Activated CD4-positive, alpha-beta T cell treated with anti-CD3 and anti-CD28 coated beads for 1 hour (primary cell): ENCODE results near the gene LENG9.

Experiments
- DNase-seq: peaks from one replicate; pipeline ENCODE4 v3.0.0-alpha.2; 2020

Gene LENG9

DNA sequence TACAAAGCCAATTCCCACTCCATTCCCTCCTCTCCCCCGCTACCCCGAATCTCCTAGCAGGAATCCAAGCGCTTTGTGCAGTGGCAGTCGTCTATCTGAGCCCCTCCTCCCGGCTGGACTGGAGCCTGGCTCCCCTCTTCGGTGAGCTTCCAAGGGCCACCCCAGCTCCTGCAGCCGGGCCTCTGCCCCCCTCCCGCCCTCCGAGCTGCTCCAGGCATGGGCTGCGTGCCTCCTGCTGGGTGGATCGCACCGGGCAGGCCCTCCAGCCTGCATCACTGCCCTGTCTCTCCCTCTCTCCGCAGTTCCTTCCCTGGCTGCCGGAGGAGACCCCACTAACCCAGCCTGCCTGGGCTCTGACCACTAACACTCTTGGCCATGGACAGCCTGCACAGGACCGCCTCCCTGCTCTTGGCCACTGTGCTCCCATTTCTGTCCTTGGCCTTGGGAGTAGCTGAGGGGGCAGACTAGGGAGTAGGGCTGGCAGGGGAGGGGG lies 27.5 kb downstream of the LENG9 start:
- DNase-seq = no peak

DNA sequence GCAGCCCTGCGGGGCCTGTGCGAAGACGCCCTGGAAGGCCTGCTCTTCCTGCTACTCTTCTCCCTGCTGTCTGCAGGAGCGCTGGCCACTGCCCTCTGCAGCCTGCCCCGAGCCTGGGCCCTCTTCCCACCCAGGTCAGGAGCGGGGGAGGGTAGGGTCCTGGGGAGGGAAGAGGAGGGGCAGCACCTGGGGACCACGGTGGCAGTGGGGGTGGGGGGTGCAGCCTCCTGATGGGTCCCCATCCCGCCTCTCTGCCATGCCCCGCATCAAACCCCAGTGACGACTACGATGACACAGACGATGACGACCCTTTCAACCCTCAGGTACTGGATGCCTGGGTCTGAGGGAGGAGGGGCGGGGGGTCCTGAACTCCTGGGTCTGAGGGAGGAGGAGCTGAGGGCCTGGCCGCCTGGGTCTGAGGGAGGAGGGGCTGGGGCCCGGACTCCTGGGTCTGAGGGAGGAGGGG lies 28.0 kb downstream of the LENG9 start:
- no peak for DNase-seq

DNA sequence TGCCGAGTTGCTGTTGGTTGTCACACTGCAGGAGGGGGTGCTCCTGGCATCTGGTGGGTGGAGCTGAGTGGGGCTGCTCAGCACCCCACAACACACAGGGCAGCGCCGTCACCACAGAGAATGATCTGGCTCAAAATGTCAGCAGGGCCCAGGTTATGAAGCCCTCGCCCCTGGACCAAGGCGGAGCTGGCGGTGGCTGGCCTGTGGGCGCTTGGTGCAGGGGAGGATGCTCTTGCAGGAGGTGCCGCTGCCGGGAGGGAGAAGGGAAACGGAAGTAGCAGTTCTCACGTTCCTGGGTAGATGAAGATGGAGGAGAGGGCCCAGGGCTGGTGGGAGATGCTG lies 28.7 kb downstream of the LENG9 start:
- no peak for DNase-seq

DNA sequence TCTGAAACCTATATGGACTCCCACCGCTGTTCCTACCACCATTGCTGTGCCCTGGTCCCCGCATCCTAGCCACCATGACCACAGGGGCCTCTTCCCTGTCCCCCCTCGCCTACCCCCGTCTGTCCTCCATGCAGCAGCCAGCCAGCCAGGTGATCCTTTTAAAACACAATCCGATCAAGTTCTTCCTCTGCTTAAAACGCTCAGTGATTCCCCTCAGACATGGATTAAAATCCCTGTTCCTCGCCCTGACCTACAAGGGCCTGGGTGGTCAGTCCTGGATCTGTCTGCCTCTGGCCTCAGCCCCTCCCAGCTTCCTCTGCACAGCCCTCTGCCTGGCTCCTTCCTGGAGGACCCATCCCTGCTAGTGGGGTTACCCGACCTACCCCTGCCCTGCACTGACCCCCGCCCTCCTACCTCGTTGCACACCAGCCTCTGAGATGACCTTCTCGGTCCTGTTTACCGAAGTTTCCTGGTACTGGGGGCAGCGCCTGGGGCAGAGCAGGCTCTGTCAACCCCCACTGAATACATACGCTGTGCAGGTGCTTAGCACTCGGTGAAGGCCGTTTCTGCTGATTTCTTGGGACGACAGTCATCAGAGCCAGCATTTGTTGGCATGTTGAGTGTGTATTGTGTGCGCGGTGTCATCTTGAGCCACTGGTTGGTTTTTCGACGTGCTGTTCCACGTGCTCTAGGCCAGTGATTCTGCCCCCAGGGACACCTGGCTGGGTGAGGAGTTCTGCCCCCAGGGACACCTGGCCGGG lies 29.3 kb downstream of the LENG9 start:
- no peak for DNase-seq

DNA sequence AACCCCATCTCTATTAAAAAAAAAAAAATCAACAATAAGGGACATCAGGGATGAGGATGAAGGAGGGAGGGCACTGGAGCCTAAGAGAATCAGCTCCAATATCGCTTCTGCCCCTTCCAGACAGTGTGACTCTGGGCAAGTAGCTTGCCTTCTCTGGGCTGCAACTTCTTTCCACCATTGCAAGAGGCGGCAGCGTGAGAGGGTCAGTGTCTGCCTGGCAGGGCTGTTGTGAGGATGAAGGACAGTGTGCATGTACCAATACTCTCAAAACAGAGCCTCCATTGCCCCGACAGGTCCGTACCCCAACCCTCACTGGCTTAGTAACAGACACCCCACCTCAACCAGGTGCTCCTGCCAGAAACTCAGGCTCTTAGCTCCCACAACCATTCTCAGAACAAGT lies 29.9 kb downstream of the LENG9 start:
- no peak for DNase-seq

DNA sequence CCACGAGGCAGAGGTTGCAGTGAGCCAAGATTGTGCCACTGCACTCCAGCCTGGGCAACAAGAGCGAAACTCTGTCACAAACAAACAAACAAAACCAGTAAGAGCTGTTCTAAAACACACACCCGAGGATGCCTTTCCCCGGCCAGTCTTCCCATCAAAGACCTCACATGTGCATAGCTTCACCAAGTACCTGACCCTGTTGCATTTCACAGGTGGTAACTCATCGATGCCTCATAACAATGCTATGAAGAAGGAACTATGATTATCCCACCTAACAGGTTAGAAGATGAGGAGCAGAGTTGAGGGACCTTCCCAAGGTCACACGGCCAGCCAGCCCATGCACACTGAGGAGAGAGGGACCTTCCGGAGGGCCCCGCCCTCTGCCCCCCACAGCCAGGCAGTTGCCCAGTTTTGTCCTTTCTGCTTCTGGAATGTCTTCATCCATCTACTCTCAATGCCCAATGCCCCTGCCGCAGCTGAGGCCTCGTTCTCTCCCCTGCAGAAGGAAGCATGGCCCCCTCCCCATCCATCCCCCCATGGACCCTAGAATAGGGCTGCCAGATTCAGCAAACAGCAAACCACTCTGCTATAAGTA lies 31.3 kb downstream of the LENG9 start:
- DNase-seq = no peak

DNA sequence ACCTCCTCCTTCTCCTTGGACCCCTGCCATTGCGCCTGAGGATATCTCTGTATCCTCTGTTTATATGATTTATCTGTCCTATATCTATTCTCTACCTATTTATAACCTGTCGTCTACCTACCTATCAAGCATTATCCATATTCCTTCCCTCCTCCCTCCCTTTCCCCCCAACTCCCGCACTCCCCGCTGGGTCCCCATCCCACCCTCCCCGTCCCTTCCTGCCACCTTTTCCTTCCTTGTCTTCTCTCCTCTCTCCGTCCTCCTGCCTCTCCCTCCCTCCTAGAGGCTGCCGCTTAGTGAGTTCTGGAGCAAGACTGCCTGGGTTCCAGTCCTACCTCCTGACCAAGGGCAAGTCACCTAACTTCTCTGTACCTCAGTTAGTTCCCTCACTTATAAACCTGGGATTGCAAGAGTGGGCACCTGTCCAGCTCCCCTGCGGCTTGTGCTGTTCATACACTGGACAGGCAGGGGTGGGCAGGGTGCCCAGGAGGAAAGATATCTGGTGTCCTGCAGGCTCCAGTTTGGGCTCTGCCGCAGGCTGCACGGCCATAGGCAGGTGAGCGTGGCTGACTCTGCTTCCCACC lies 32.2 kb downstream of the LENG9 start:
- no peak for DNase-seq

DNA sequence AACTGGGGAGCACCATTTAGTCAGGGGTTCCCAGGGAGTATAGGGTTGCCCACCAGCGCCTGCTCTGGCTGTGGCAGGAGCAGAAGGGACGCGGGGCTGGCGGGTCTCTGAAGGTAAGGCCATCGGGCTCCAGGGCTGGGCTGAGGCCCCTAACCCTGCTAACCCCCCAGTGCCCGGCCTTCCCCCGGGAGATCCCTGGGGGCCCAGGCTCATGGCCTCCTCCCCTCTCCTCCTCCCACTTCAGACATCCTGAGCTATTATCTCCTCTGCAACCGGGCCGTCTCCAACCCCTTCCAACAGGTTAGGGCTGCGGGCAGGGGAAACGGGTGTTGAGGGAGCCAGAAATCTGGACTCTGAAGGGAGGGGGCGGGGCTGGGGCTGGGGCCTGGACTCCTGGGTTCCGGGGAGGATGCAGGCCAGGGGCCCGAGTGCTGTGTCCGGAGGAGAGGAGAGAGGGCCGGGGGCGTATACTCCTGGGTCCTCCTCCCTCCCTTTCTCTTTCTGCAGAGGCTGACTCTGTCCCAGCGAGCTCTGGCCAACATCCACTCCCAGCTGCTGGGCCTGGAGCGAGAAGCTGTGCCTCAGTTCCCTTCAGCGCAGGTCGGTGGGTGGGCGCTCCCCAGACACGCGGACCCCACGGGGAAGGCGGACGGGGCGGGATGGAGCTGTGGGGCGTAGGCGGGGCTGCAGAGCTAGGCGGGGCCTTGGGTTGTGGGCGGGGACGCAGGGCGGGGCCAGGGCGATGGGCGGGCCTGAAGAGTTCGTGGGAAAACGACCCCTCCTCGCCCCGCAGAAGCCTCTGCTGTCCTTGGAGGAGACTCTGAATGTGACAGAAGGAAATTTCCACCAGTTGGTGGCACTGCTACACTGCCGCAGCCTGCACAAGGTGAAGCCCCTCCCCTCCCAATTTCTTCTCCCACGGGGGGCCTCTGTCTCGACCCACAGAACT lies 33.0 kb downstream of the LENG9 start:
- no peak for DNase-seq

DNA sequence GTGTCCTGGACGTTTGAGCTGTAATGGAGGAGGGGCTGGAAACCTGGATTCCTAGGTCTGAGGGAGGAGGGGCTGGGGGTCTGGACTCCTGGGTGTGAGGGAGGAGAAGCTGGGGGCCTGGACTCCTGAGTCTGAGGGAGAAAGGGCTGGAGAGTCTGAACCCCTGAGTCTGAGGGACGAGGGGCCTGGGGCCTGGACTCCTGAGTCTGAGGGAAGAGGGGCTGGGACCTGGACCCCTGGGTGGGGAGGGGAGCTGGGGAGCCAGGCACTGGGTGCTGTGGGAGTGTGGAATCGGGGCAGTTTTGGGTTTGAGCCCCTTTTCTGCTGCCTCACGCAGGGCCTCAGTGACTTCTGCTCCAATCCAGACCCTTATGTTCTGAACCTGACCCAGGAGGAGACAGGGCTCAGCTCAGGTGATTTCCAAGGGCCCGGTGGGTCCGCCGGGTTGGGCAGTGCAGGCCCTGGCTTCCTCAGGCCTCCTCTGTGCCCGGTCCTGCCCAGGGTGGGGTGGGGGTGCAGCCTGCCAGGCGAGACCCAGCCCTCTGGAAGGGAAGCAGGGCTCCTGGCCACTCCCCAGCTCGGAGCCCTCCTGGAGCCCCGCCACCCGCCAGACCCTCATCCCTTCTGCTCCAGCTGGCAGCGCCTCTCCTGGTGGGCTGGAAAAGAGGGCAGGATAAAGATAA lies 33.9 kb downstream of the LENG9 start:
- no peak for DNase-seq

DNA sequence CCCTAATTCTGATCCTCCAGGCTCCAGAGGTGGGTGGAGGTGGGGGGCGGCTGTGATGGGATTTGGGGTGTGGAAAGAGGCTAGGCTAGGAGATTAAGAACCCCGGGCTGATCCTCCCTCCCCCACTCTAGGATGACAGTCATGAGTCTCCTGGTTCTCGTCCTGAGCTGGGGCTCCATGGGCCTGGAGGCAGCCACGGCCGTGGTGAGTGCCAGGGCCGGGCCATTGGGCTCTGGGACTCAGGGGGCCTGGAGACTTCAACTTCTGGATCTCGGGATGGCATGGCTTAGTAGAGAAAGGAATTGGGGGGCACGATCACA lies 34.4 kb downstream of the LENG9 start:
- DNase-seq = no peak

DNA sequence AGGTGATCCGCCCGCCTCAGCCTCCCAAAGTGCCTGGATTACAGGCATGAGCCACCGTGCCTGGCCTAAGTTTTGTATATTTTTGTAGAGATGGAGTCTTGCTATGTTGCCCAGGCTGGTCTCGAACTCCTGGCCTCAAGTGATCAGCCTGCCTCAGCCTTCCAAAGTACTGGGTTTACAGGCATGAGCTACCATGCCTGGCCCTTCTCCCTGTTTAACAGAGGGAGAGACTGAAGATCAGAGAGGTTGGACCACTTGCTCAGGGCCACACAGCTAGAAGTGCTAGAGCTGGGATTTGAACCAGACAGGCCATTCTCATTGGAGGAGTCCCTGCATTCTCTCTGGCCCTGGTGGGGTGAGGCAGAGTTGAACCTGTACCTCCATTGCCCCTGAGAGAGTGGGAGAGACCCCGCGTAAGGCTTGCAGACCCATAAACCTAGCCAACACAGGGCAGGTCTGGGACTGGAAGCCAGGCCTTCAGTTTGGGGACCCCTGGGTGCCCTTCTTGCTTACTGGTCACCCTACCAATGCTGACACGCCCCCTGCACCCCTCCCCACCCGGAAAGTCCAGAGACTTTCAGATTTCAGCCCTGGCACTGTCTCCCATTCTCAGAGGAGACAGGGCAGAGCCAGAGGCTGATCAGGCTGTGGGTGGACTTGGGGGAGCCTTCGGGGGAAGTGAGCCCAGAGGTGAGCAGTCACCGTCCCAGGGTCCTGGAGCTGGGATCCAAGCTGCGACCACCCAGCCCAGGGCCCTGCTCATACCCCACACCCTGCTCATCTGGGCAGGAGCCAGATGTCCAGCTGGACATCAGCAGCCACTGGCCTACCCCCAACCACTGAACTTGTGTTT lies 35.0 kb downstream of the LENG9 start:
- DNase-seq = no peak

DNA sequence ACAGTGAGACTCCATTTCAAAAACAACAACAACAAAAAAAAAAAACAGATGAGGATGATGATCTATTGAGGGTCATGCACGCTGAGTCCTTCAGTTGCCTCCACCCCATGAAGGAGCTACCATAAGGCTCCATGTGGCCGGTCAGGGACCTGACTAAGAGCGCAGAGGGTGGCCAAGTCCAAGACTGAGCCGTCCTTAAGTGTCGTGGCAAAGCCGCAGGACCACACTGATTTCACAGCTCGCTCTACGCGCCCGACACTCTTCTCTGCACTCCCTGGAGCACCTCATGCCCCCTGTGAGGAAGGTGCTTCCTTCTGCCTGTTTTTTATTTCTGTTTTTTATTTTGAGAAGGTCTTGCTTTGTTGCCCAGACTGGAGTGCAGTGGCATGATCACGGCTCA lies 36.0 kb downstream of the LENG9 start:
- DNase-seq = no peak

DNA sequence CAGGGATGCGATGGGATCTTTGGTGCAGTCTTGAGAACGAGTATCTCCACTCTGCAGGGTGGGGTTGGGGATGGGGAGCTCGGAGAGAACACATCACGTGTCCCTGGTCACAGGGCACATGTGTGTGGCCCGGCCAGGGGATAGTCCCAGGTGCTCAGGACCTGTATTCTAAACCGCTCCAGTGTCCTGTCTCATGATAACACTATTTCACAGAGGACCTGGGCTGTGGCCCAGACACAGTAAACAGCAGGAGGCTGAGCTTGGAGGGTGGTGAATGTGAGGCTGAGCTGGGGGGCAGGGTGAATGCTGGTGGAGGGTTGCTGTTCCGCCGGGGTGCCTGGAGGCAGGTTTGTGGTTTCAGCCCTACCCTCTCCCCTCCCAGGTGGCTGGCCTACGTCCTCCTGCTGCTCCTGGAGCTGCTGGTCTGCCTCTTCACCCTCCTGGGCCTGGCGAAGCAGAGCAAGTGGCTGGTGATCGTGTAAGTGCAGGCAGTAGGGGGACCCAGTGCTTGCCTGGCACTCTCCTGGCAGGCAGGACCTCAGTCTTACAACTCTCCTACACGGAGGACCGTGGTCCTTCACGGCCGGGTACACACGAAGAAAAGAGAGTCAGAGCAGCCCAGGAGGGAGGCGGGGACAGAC lies 37.2 kb downstream of the LENG9 start:
- DNase-seq = no peak

DNA sequence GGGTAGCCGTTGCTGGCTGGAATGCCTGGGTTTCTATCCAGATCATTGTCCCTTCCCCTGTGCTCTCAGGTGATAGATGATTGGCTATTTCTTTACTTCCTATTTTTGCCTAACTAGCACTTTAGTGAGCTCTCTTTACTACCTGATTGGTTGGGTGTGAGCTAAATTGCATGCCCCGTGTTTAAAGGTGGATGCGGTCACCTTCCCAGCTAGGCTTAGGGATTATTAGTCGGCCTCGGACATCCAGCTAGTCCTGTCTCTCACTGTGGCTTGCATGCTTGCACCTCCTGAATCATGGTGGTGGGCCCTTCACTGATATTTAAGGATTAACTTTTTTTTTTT lies 38.2 kb downstream of the LENG9 start:
- no peak for DNase-seq

DNA sequence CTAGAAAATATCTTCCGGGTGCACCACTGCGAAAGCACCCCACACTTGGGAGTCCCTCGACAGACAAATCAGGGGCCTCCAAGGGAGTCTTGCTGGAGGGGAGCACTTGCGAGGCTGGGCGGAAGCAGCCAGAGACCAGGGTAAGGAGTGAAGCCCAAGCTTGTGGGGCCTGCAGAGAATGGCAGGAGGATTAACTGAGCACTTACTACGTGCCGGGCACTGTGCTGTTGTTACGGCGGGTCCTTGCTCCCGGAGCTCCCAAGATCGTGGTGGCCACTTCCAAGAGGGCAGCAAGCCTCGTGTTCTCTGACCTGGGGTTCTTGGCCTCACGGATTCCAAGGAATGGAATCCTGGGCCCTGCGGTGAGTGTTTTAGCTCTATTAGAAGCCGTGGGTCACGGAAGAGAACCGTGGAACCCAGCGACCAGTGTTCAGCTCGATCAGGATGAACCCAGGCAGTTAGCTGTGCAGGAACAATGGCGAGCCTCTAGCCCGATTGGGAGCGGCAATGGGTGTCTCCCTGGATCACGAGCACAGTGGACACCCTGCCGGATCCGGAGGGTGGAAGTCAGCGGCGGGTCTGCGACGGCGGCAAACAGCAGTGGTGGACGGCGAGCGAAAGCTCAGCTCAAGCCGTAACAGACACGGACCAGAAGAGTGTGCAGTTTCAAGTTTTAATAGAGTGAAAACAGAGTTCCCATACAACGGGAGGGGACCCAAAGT lies 38.8 kb downstream of the LENG9 start:
- DNase-seq = no peak

DNA sequence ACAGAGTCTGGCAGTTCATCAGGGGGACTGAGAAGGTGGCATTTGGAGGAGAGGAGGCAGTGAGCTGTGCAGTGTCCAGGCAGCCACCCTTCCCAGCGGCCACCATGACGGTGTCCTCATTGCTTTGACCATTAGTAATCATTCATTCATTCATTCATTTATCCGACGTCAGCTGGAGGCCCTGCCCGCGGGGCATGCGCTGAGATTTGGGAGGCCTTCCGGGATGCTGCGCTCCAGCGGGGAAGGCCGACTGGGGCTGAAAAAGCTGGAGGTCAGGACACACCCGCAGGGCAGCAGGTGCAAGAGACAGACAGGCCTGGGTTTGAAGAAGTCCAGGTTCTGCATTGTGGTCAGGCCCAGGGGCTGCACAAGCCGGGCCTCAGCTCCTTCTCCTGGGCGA lies 39.4 kb downstream of the LENG9 start:
- no peak for DNase-seq

DNA sequence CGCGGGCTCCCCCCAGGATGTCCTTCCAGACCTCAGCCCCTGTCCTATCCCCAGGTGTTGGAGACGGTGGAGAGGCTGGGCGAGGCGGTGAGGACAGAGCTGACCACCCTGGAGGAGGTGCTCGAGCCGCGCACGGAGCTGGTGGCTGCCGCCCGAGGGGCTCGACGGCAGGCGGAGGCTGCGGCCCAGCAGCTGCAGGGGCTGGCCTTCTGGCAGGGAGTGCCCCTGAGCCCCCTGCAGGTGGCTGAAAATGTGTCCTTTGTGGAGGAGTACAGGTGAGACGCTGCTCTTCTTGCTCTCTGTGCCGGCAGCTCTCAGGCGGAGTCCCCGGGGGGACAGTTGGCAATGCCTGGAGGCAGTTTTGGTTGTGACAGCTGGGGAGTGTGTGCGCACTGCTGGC lies 41.4 kb downstream of the LENG9 start:
- DNase-seq = no peak

DNA sequence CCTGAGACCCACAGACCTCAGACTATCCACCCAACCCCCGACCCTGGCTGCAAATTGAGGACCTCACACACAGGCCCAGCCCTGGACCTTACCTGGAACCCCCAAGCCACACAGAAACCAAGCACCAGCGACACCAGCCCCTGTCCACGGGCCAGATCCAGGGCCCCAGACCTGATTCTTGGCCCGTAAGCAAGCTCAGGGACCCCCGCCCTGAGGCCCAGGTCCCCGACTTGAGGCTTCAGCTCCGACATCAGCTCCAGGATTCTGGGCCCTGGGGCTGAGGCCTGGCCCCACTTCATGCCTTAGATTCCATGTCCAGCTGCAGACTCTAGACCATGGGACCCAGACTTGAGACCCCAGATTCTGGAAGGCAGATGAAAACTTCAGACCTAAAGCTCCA lies 42.1 kb downstream of the LENG9 start:
- no peak for DNase-seq

DNA sequence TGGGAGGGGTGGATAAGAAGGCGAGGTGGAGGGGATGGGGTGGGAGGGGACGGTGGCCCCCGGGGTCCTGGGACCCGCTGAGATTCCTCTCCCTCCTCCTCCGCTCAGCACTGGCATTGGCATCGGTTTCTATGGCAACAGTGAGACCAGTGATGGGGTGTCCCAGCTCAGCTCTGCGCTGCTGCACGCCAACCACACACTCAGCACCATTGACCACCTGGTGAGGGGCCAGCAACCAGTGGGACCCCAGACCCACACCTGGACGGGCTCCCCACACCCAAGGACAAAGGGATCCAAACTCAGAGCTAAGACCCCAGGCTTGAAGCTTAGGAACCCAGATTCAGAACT lies 42.4 kb downstream of the LENG9 start:
- DNase-seq = no peak

DNA sequence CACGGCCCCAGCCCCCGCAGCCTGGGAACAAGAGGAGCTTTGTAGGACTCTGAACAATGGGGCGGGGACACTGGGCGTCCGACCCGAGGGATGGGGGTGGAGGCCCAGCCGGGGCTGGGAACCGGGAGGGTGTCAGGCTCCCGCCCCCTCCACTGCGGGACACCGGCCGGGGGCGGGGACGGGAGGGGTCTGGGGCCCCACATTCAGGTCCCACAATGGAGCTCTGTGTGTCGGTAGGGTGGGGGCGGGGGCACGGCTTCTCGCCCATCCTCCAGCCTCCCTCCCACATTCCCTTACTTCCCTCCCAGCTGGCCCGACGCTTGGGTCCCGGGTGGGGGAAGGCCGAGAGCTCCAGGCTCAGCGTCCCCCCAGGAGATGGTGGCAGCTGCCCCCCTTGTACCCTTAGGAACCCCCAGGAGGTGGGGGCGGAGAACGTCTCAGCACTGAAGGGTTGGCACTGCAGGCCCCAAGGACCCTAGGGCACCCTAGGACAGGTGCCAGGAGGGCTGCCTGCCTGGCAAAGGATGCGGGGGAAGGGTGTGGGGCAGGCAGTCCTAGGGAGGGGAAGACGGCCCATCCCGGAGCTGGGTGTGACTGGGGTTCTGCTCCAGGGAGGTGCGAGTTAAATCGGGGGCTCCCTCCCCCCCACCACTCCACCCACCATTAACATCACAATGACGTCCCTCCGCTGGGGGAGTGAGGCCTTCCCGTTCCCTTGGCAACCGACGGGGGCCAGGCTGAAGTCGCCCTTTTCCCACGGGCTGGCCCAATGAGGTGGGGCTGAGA lies 43.0 kb downstream of the LENG9 start:
- DNase-seq = no peak
